GM12878 (cell line): ENCODE data around the gene NIPAL3.

ENCODE experiments used
- BCL11A ChIP-seq: IDR thresholded peaks from 2 replicates; pipeline ENCODE4 v1.6.1; 2011; ENCODE audit warnings: low read depth, low read length
- CBFB ChIP-seq: IDR thresholded peaks from 2 replicates; pipeline ENCODE4 v1.6.1; 2016; ENCODE audit warnings: antibody characterized with exemption, low read depth
- CEBPB ChIP-seq, 2 experiments: fragments of 150-350 bp in 1 of 2; IDR thresholded peaks; 2 replicates each; pipeline ENCODE4 v1.6.1; 2012 to 2014; ENCODE audit warnings: low read depth in 2 of 2, low read length in 2 of 2, borderline replicate concordance in 1 of 2, inconsistent platforms in 1 of 2
- CHD1 ChIP-seq: IDR thresholded peaks from 2 replicates; pipeline ENCODE4 v1.6.1; 2012; ENCODE audit warnings: low read depth, low read length, improper control_type of control experiment
- EP300 ChIP-seq, 2 experiments: fragments of 150-350 bp in 1 of 2; IDR thresholded peaks; 2 replicates each; pipeline ENCODE4 v1.6.1; 2011 to 2012; ENCODE audit warnings: low read depth in 2 of 2, low read length in 2 of 2, borderline replicate concordance in 1 of 2, improper control_type of control experiment in 1 of 2, inconsistent platforms in 1 of 2; ENCODE audit not compliant: control insufficient read depth in 1 of 2
- EZH2 ChIP-seq: IDR thresholded peaks from 2 replicates; pipeline ENCODE4 v1.6.1; 2012; ENCODE audit warnings: low read depth, mild to moderate bottlenecking, control low read depth, inconsistent platforms, low read length, borderline replicate concordance; ENCODE audit not compliant: control insufficient read depth
- TAF1 ChIP-seq: IDR thresholded peaks from 2 replicates; pipeline ENCODE4 v1.6.1; 2011; ENCODE audit warnings: mild to moderate bottlenecking, low read depth, low read length, borderline replicate concordance
- TF ChIP-seq, protein P1 (sequence below), 3 experiments: IDR thresholded peaks in 2 of 3; conservative IDR thresholded peaks in 1 of 3; 2 replicates each; pipeline ENCODE4 v1.5.1; 2011; ENCODE audit warnings: low read depth in 3 of 3, low read length in 3 of 3, mild to moderate bottlenecking in 3 of 3, control low read depth in 2 of 3, moderate library complexity in 2 of 3, inconsistent platforms in 1 of 3, mixed read lengths in 1 of 3; ENCODE audit not compliant: control insufficient read depth in 2 of 3, insufficient read depth in 1 of 3; ENCODE audit errors: extremely low read depth in 1 of 3
- TF ChIP-seq, protein P2 (sequence below): fragments of 450-650 bp; formaldehyde crosslinking; IDR thresholded peaks from 2 replicates; pipeline ENCODE4 v1.5.0; 2022; ENCODE audit warnings: mild to moderate bottlenecking, missing genetic modification characterization
- TF ChIP-seq, protein P3 (sequence below): fragments of 450-650 bp; IDR thresholded peaks from 2 replicates; pipeline ENCODE4 v1.6.1; 2017; ENCODE audit warnings: mild to moderate bottlenecking

DNA sequence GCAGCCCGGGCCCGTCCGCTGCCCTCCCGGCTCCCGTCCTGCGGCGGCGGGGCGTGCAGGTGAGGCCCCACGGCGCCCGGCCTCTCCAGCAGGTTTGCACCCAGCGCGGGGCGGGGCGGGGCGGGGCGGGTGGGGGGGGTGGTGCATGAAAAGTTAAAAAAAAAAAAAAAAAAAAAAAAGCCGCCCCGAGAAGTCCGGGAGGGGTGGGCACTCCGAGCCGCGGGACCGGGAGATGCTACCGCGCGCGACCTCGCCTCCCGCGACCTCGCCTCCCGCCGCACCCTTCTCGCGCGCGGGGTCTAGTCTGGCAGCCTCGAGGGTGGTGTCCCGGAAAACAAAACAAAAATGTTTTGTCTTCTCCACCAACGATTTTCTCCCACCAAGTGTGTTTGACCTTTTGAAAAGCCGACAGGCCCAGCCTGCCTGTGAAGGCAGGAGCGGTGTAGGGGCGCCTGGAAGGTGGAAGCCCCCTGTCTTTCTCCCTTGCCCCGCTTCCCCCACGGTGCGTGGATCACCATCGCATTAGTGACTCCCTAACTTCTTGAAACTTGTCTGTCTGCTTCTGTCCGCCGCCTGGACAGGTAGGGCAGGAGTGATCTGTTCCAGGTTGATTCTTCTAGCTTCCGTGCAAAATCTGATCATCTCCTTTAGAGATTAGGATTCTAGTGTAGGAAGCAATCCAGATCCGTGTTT, 87.6 kb downstream of the NIPAL3 start:
- no peak for TF ChIP-seq CHD1
- TF ChIP-seq TAF1 = no peak
- TF ChIP-seq, protein P1, sequence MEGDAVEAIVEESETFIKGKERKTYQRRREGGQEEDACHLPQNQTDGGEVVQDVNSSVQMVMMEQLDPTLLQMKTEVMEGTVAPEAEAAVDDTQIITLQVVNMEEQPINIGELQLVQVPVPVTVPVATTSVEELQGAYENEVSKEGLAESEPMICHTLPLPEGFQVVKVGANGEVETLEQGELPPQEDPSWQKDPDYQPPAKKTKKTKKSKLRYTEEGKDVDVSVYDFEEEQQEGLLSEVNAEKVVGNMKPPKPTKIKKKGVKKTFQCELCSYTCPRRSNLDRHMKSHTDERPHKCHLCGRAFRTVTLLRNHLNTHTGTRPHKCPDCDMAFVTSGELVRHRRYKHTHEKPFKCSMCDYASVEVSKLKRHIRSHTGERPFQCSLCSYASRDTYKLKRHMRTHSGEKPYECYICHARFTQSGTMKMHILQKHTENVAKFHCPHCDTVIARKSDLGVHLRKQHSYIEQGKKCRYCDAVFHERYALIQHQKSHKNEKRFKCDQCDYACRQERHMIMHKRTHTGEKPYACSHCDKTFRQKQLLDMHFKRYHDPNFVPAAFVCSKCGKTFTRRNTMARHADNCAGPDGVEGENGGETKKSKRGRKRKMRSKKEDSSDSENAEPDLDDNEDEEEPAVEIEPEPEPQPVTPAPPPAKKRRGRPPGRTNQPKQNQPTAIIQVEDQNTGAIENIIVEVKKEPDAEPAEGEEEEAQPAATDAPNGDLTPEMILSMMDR (IDR thresholded peaks at IDR 0.05 in 2 of 3, conservative IDR thresholded peaks at IDR 0.05 in 1 of 3; ENCODE audit: control insufficient read depth in 2 of 3, extremely low read depth in 1 of 3, insufficient read depth in 1 of 3, low read depth in 3 of 3, low read length in 3 of 3) = no peak
- TF ChIP-seq CBFB = no peak
- TF ChIP-seq, protein P2, sequence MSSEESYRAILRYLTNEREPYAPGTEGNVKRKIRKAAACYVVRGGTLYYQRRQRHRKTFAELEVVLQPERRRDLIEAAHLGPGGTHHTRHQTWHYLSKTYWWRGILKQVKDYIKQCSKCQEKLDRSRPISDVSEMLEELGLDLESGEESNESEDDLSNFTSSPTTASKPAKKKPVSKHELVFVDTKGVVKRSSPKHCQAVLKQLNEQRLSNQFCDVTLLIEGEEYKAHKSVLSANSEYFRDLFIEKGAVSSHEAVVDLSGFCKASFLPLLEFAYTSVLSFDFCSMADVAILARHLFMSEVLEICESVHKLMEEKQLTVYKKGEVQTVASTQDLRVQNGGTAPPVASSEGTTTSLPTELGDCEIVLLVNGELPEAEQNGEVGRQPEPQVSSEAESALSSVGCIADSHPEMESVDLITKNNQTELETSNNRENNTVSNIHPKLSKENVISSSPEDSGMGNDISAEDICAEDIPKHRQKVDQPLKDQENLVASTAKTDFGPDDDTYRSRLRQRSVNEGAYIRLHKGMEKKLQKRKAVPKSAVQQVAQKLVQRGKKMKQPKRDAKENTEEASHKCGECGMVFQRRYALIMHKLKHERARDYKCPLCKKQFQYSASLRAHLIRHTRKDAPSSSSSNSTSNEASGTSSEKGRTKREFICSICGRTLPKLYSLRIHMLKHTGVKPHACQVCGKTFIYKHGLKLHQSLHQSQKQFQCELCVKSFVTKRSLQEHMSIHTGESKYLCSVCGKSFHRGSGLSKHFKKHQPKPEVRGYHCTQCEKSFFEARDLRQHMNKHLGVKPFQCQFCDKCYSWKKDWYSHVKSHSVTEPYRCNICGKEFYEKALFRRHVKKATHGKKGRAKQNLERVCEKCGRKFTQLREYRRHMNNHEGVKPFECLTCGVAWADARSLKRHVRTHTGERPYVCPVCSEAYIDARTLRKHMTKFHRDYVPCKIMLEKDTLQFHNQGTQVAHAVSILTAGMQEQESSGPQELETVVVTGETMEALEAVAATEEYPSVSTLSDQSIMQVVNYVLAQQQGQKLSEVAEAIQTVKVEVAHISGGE (CRISPR knock-in tag) = no peak
- TF ChIP-seq BCL11A = no peak
- no peak for TF ChIP-seq EP300 (IDR thresholded peaks at IDR 0.05; ENCODE audit: borderline replicate concordance in 1 of 2, control insufficient read depth in 1 of 2, low read depth in 2 of 2, low read length in 2 of 2)
- TF ChIP-seq CEBPB (IDR thresholded peaks at IDR 0.05; ENCODE audit: borderline replicate concordance in 1 of 2, low read depth in 2 of 2, low read length in 2 of 2) = no peak
- TF ChIP-seq, protein P3, sequence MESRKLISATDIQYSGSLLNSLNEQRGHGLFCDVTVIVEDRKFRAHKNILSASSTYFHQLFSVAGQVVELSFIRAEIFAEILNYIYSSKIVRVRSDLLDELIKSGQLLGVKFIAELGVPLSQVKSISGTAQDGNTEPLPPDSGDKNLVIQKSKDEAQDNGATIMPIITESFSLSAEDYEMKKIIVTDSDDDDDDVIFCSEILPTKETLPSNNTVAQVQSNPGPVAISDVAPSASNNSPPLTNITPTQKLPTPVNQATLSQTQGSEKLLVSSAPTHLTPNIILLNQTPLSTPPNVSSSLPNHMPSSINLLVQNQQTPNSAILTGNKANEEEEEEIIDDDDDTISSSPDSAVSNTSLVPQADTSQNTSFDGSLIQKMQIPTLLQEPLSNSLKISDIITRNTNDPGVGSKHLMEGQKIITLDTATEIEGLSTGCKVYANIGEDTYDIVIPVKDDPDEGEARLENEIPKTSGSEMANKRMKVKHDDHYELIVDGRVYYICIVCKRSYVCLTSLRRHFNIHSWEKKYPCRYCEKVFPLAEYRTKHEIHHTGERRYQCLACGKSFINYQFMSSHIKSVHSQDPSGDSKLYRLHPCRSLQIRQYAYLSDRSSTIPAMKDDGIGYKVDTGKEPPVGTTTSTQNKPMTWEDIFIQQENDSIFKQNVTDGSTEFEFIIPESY = no peak
- TF ChIP-seq EZH2 = no peak
